HEK293 (cell line): ENCODE results near the gene RIMS1.

Source experiments
- CTCF ChIA-PET: fragments of 350-600 bp; formaldehyde crosslinking; extraction: SDS; loops from one replicate; lab custom pipeline; 2021; ENCODE audit warnings: antibody characterized with exemption; lab: Yijun Ruan, JAX
- POLR2A ChIA-PET: fragments of 300-600 bp; formaldehyde crosslinking; extraction: SDS; loops from one replicate; lab custom pipeline; 2020; ENCODE audit warnings: antibody characterized with exemption, inconsistent platforms; lab: Yijun Ruan, JAX
- H3K27ac ChIP-seq: fragments of 200-500 bp; sonication (Bioruptor generic); 2 replicates; pipeline ENCODE4 v1.5.1; 2014; ENCODE audit warnings: low read depth, low read length, control low read depth, inconsistent platforms; ENCODE audit errors: extremely low read depth
- H3K36me3 ChIP-seq, 2 experiments: fragments of 200-500 bp in 1 of 2; sonication (Bioruptor generic) in 1 of 2; 1 replicate in 1 of 2; 2 replicates in 1 of 2; pipeline ENCODE4 v1.5.1; 2014 to 2017; ENCODE audit warnings: inconsistent platforms in 2 of 2, low read length in 2 of 2; ENCODE audit not compliant: control insufficient read depth in 2 of 2, insufficient read depth in 1 of 2
- H3K4me1 ChIP-seq: fragments of 200-500 bp; sonication (Bioruptor generic); 2 replicates; pipeline ENCODE4 v1.5.1; 2014; ENCODE audit warnings: mild to moderate bottlenecking, low read length, inconsistent platforms; ENCODE audit not compliant: control insufficient read depth, insufficient read depth
- H3K4me3 ChIP-seq: 2 replicates; pipeline ENCODE4 v1.5.1; 2011; ENCODE audit warnings: low read depth, mild to moderate bottlenecking, control low read depth, low read length, moderate library complexity
- H3K9me3 ChIP-seq: fragments of 200-500 bp; sonication (Bioruptor generic); 2 replicates; pipeline ENCODE4 v1.5.1; 2014; ENCODE audit warnings: low read depth, low read length, inconsistent platforms; ENCODE audit not compliant: control insufficient read depth, insufficient read depth
- ELK4 ChIP-seq: IDR thresholded peaks from 2 replicates; pipeline ENCODE4 v1.6.1; 2011; ENCODE audit warnings: mild to moderate bottlenecking, low read depth, low read length, borderline replicate concordance
- HOXC10 ChIP-seq: sonication (generic); formaldehyde crosslinking; IDR thresholded peaks from 2 replicates; pipeline ENCODE4 v1.8.1; 2023; ENCODE audit warnings: mild to moderate bottlenecking, missing genetic modification reagents
- KLF1 ChIP-seq: fragments of 450-650 bp; formaldehyde crosslinking; IDR thresholded peaks from 2 replicates; pipeline ENCODE4 v1.5.1; 2016; ENCODE audit warnings: missing biosample characterization, missing genetic modification characterization
- PRDM10 ChIP-seq: fragments of 450-650 bp; formaldehyde crosslinking; IDR thresholded peaks from 2 replicates; pipeline ENCODE4 v1.5.1; 2016; ENCODE audit warnings: missing biosample characterization, missing genetic modification characterization
- YY1 ChIP-seq: fragments of 450-650 bp; formaldehyde crosslinking; IDR thresholded peaks from 2 replicates; pipeline ENCODE4 v1.5.1; 2018; ENCODE audit warnings: missing biosample characterization, missing genetic modification characterization
- ZBTB7A ChIP-seq: fragments of 450-650 bp; formaldehyde crosslinking; IDR thresholded peaks from 2 replicates; pipeline ENCODE4 v1.5.1; 2016; ENCODE audit warnings: low read depth, missing biosample characterization, missing genetic modification characterization
- ZNF175 ChIP-seq: fragments of 450-650 bp; formaldehyde crosslinking; IDR thresholded peaks from 2 replicates; pipeline ENCODE4 v1.5.1; 2016; ENCODE audit warnings: missing biosample characterization, missing genetic modification characterization
- ZNF202 ChIP-seq: fragments of 450-650 bp; formaldehyde crosslinking; IDR thresholded peaks from 2 replicates; pipeline ENCODE4 v1.5.1; 2016; ENCODE audit warnings: missing biosample characterization, missing genetic modification characterization, borderline replicate concordance
- ZNF354C ChIP-seq: fragments of 450-650 bp; formaldehyde crosslinking; IDR thresholded peaks from 2 replicates; pipeline ENCODE4 v1.5.1; 2016; ENCODE audit warnings: missing biosample characterization, missing genetic modification characterization, low read depth, borderline replicate concordance
- ZNF391 ChIP-seq: fragments of 450-650 bp; formaldehyde crosslinking; IDR thresholded peaks from 2 replicates; pipeline ENCODE4 v1.5.1; 2016; ENCODE audit warnings: low read depth, missing biosample characterization, missing genetic modification characterization, borderline replicate concordance
- ZNF404 ChIP-seq: fragments of 450-650 bp; formaldehyde crosslinking; IDR thresholded peaks from 2 replicates; pipeline ENCODE4 v1.5.1; 2017; ENCODE audit warnings: missing biosample characterization, missing genetic modification characterization
- ZNF555 ChIP-seq: fragments of 450-650 bp; formaldehyde crosslinking; conservative IDR thresholded peaks from 2 replicates; pipeline ENCODE4 v1.5.1; 2017; ENCODE audit warnings: missing biosample characterization, mild to moderate bottlenecking, missing genetic modification characterization, inconsistent platforms
- ZNF596 ChIP-seq: fragments of 450-650 bp; IDR thresholded peaks from 2 replicates; pipeline ENCODE4 v1.5.0; 2018; ENCODE audit warnings: missing biosample characterization, mild to moderate bottlenecking, missing genetic modification characterization, moderate library complexity
- ZNF654 ChIP-seq: fragments of 450-650 bp; formaldehyde crosslinking; IDR thresholded peaks from 2 replicates; pipeline ENCODE4 v1.5.1; 2016; ENCODE audit warnings: low read depth, missing biosample characterization, missing genetic modification characterization
- ZNF692 ChIP-seq: fragments of 450-650 bp; formaldehyde crosslinking; IDR thresholded peaks from 2 replicates; pipeline ENCODE4 v1.5.1; 2016; ENCODE audit warnings: missing biosample characterization, missing genetic modification characterization
- ZNF76 ChIP-seq: fragments of 450-650 bp; formaldehyde crosslinking; IDR thresholded peaks from 2 replicates; pipeline ENCODE4; 2016; ENCODE audit warnings: low read depth, missing biosample characterization, missing genetic modification characterization, borderline replicate concordance

The RIMS1 gene

DNA sequence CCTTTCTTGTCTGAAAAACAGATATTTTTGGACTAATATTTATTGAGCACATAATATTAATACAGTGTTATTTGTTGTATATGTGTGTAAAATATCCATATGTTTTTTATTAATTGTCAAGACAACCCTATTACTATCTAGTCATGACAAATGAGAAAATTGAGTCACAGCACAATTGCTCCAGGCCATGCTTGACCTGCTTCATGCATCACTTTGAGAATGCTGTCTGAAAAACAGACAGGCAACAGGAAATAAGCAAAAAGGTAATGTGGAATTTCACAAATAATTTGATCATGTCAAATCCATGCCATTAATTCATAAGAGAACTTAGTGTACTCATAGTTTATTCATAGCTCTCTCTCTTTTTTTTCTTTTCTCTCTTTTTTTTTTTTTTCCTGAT is 246.5 kb downstream of the RIMS1 start:
- Histone ChIP-seq H3K36me3 (no peaks in the 10 kb centered on the region), H3K27ac (no peak overlapping the region), H3K4me1 (no peaks in the 10 kb centered on the region), H3K9me3 (no peaks in the 10 kb centered on the region), H3K4me3 (no peak overlapping the region)
- CTCF ChIA-PET: interaction anchor here (0.6 kb wide), 1 partner anchor 21 kb away, joined by 4 read pairs; no protein-coding TSS in a partner anchor
- TF ChIP-seq ZNF596 (tag by site-specific recombination) (no peak), ELK4 (no peak), ZNF354C (no peak), ZNF202 (tag by site-specific recombination) (no peak), ZBTB7A (tag by site-specific recombination) (no peak)
- TF ChIP-seq, all 188 proteins: peak for 0
- POLR2A ChIA-PET: no interaction called here

GRCh38 chr6:72133324-72133723 is 247.0 kb downstream of the RIMS1 start:
- H3K9me3 ChIP-seq: no peaks in the 10 kb centered on the region
- ChIA-PET POLR2A (no interaction called here), CTCF (no interaction called here)
- no peaks in the 10 kb centered on the region for H3K4me1 ChIP-seq
- no peaks in the 10 kb centered on the region for H3K36me3 ChIP-seq
- TF ChIP-seq YY1 (tag by site-specific recombination) (no peak), ZNF76 (tag by site-specific recombination) (no peak), KLF1 (tag by site-specific recombination) (no peak), ZNF404 (no peak), ZNF555 (tag by site-specific recombination) (no peak), PRDM10 (no peak), HOXC10 (CRISPR knock-in tag) (no peak), ZNF175 (tag by site-specific recombination) (no peak)
- no peak overlapping the region for H3K4me3 ChIP-seq
- H3K27ac ChIP-seq: no peak overlapping the region

GRCh38 chr6:72140795-72141194 is 254.4 kb downstream of the RIMS1 start:
- ChIA-PET POLR2A (no interaction called here), CTCF (no interaction called here)
- Histone ChIP-seq H3K36me3 (no peaks in the 10 kb centered on the region), H3K9me3 (no peaks in the 10 kb centered on the region), H3K4me1 (no peaks in the 10 kb centered on the region), H3K27ac (no peak overlapping the region), H3K4me3 (no peak overlapping the region)
- TF ChIP-seq ZNF654 (tag by site-specific recombination): peak; percentile 25; the same call in 1 of the 2 replicates
- TF ChIP-seq ZNF692 (tag by site-specific recombination): no peak
- no peak for TF ChIP-seq ZNF391 (tag by site-specific recombination)
- TF ChIP-seq ZNF555 (tag by site-specific recombination): no peak
